Dermis lymphatic vessel endothelial cell (primary cell): Measurements from ENCODE around the gene HOMEZ. TPM values are rescaled to one million over a fixed set of nuclear protein-coding genes. Genes with fewer than 3 reads are reported as not detected.

Experiments used
- total RNA-seq: library from RNA; depleted of rRNA; stranded (reverse); fragments of >200 nt; gene quantifications from 2 replicates; pipeline ENCODE4 v1.2.1, GENCODE V29; 2014

The HOMEZ gene, protein sequence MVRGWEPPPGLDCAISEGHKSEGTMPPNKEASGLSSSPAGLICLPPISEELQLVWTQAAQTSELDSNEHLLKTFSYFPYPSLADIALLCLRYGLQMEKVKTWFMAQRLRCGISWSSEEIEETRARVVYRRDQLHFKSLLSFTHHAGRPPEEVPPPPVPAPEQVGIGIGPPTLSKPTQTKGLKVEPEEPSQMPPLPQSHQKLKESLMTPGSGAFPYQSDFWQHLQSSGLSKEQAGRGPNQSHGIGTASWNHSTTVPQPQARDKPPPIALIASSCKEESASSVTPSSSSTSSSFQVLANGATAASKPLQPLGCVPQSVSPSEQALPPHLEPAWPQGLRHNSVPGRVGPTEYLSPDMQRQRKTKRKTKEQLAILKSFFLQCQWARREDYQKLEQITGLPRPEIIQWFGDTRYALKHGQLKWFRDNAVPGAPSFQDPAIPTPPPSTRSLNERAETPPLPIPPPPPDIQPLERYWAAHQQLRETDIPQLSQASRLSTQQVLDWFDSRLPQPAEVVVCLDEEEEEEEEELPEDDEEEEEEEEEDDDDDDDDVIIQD
- 3.3 and 3.9 TPM in 2 replicates for total RNA-seq

DNA sequence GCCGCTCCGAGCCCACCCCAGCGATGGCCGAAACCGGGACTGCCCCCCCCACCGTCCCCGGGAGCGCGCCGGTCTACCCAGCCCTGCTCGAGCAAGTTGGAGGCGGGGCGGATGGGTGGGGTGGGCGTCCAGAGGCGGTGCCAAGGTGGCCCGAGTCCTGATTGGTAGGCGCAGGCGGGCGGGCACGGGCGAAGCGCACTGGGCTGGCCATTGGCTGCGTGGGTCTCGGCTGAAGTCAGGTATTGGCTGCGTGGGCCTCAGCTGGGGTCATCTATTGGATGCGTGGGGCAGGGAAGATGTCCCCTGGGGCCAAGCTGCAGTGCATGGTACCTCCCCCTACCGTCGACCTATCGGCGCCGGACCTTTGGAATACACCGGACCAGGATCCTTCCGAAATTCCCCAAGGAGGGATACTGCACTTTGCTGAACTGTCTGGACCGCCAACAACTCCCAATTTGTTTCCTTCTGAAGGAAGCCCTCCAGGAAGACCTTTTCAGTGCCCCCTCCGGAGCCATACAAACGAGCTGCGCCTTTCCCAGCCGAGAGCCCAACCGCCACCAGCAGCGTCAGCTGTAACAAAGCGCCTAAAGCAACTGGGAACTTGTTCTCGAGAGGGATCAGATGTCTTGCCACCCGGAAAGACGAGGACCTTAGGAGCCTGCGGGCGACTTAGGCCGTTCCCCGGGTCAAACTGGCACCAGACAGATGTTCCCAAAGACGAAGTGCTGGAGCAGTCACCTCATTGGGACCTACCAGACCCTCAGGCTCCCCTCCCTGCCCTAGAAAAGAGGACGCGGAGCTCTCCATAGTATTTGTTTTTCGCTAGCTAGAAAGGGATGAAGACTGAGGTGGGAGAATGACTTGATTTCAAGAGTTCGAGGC, at the start of gene HOMEZ:
Gene HOMEZ, minus strand, starts transcription at position 113 of the 882 bp plus-strand sequence. CDS start 180 bp downstream, outside the sequence.

DNA sequence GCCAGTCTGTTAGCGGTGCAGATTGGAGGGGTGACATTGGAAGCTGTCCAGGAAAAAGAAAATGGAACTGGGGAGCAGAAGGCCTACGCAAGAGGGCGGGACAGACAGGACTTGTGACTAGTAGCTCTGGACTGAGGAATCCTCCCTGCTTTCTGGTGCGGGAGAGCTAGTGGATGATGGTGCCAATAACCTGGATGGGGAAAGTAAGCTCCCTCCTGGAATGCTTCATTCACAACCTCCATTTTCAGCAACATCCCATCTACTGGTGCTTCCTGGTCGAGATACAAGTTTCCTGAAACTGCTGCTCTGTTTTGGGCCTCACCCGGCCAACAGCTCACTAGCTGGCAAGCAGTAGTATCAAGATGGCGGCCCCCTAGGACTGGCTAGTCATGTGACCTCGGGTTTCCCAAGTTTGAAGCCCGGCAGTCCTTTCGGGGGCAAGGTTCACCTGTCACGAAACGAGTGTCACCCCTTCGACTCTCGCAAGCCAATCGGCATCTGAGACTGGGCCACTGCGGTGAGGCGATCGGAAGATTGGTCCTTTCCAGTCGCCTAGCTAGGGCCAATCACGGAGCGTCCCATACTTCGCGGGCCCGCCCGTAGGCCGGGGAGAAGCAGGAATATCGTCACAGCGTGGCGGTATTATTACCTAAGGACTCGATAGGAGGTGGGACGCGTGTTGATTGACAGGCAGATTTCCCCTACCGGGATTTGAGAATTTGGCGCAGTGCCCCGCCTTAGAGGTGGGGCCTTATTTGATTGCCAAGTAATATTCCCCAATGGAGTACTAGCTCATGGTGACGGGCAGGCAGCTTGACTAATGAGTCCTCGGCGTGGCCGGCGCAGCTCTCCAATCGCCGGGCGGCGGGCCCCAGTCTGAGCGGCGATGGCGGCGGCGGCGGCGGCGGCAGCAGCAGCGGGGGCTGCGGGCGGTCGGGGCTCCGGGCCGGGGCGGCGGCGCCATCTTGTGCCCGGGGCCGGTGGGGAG, 34.9 kb upstream of the HOMEZ start, which contains the start of gene PABPN1:
Gene PABPN1, plus strand, starts transcription at position 874 of the 988 bp plus-strand sequence. Its CDS starts 13 bp downstream, at position 887.

DNA sequence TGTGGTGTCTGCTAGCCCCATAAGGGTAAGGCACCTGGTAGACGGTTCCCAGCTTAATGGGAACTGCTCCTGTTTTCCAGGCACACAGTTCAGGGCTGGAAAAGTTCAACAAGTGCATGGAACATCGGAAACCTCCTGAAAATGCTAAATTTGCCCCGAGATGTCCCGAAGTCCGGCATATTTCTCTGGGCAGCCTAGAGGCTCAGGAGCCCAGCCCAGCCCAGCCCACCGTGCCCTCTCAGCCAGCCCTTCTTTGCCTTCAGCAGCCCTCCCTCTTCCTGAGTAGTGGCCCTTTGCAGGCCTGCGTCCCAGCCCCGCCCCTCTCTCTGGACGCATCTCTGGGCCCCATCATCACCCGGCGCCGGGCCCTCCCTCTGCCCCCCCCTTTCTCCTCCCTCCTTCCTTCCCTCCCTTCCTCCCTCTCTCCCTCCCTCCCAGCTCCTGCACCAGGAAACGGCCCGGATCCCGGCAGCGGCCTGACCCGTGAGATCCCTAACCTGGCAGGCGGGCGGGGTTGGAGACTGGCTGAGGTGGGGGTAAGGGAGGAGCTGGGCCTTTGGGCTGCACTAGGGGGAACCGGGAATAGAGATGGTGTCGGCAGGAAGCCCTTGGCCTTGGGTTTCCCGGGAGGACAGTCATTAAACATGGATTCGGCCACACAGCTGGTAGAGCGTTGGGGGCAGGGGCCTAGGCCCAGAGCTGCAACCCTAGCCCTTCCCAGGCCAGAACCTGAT, 20.6 kb upstream of the HOMEZ start, which contains the start of gene BCL2L2:
Gene BCL2L2, plus strand, starts transcription at position 422 of the 734 bp plus-strand sequence. CDS start 935 bp downstream, outside the sequence.

DNA sequence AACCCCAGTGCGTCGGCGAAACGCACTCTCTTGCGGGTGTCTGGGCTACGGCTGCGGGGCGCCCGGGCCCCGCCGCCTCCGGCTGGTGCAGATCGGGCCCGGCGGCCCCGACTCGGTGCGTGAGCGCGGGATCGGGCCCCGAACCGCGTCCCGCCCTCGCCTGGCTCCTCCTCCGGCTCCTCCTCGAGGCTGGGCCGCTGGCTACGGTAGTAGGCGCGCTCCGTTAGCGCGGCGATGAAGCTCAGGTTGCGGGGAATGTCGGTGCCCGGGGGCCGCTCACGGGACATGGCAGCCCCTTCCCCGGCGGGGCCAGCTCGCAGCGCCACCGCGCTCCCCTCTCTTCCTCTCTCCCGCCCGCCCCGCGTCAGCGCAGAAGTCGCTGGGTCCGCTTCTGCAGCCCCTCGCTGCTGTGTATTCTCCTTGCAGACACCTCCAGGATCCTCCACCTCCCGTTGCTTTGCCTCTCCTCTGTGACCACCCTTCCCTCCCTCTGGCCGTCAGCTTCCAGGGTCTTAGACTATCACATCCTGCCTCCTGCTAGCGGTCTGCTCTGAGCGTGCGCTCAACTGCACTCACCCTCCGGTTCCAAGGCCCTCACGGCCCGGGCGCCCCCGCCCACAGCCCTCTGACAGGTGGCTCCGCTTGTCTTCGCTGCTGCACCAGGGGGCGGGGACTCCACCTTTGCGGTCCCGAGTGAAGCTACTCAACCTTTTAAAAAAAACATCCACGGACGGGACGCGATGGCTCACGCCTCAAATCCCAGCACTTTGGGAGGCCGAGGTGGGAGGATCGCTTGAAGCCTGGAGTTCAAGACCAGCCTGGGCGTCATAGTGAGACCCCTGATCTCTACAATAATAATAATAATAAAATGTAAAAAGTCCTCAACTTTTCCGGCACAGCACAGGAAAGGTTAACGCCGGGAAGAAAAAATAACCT, 16.6 kb upstream of the HOMEZ start, which contains the start of gene PPP1R3E:
Gene PPP1R3E, minus strand, starts transcription at position 570 of the 936 bp plus-strand sequence. Its CDS starts 283 bp downstream, at position 287.

DNA sequence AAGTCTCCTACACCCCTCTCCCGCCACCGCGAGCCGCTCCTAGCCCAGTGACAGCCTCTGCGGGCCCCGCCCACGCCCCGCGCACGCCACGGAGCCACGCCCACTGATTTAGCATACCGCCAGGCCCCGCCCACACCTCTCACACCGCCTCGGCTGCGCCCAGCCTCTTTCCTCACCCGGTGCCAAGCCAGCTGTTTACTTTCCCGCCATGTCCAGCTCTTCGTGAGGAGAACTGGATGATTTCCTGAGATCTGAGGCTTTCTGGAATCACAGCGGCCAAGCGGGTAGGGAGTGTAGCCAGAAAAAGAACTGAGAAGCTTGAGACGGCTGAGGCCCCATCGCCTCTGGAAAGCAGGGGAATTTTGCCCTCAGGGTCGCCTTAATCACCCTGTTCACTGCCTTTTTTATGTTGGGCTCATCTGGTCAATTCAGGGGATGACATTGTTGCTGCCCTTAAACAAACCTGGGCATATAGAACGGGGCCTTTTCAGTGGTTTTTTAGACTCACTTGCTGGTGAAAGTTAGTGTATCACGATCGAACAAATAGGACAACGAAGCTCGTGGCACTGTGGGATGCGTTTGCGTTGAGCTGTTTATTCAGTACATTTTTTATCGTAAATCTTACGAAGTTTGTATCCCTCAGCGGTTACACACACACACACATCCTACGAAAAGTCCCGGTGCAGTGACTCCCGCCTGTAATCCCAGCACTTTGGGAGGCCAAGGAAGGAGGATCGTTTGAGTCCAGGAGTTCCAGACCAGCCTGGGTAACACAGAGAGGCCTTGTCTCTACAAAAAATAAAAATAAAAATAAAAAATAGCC, 47.9 kb downstream of the HOMEZ start, which contains the start of gene RNF212B:
Gene RNF212B, plus strand, starts transcription at position 165 of the 823 bp plus-strand sequence. CDS start 2,410 bp downstream, outside the sequence.

Other genes with a start within 250 kb of the HOMEZ start
- gene PSMB11, start 243.9 kb downstream of the HOMEZ start, total RNA-seq, result not detected in 2 replicates
- gene CDH24, start 228.6 kb downstream of the HOMEZ start, total RNA-seq, result 0.54 and 0.69 TPM in 2 replicates
- gene ACIN1, start 191.0 kb downstream of the HOMEZ start, total RNA-seq, result 44.0 and 56.1 TPM in 2 replicates
- gene C14orf119, start 190.6 kb downstream of the HOMEZ start, total RNA-seq, result 43.2 and 50.3 TPM in 2 replicates
- gene CIROP, start 181.1 kb downstream of the HOMEZ start, total RNA-seq, result not detected in 2 replicates
- gene CEBPE, start 166.9 kb downstream of the HOMEZ start, total RNA-seq, result not detected in 2 replicates
- gene SLC7A8, start 102.5 kb downstream of the HOMEZ start, total RNA-seq, result 0.11 and 3.1 TPM in 2 replicates
- gene RNF212B, start 48.2 kb downstream of the HOMEZ start, total RNA-seq, result not detected in 2 replicates
- 2.8 and 3.5 TPM in 2 replicates for gene PPP1R3E, start 16.7 kb upstream of the HOMEZ start, total RNA-seq
- 15.3 and 22.5 TPM in 2 replicates for gene BCL2L2, start 20.7 kb upstream of the HOMEZ start, total RNA-seq
- gene PABPN1, start 35.3 kb upstream of the HOMEZ start, total RNA-seq, result 81.5 and 81.7 TPM in 2 replicates
- gene SLC22A17, start 66.8 kb upstream of the HOMEZ start, total RNA-seq, result 0.11 and 0.17 TPM in 2 replicates
- not detected in 2 replicates for gene EFS, start 79.0 kb upstream of the HOMEZ start, total RNA-seq
- gene IL25, start 86.7 kb upstream of the HOMEZ start, total RNA-seq, result not detected in 2 replicates
- not detected in 2 replicates for gene CMTM5, start 90.9 kb upstream of the HOMEZ start, total RNA-seq
- gene MYH6, start 122.1 kb upstream of the HOMEZ start, total RNA-seq, result not detected in 2 replicates
- gene MYH7, start 149.5 kb upstream of the HOMEZ start, total RNA-seq, result not detected in 2 replicates
- 43.6 and 49.0 TPM in 2 replicates for gene NGDN, start 183.6 kb upstream of the HOMEZ start, total RNA-seq